BLaER1 treated with 17β-estradiol and CSF1 and Interleukin-3, amounts not matched to agents 10 nM and 100 nM (cell line): ENCODE measurements around the gene XRCC3.

Source experiments
- H3K27ac ChIP-seq, 11 experiments: shearing (Covaris generic); formaldehyde crosslinking; 2 replicates each; pipeline ENCODE4 v1.8.1; 2022
- H3K27me3 ChIP-seq, 11 experiments: shearing (Covaris generic); formaldehyde crosslinking; 2 replicates each; pipeline ENCODE4 v1.8.1; 2022
- H3K36me3 ChIP-seq, 11 experiments: shearing (Covaris generic); formaldehyde crosslinking; 2 replicates each; pipeline ENCODE4 v1.8.1; 2022
- H3K4me1 ChIP-seq, 10 experiments: shearing (Covaris generic); formaldehyde crosslinking; 2 replicates each; pipeline ENCODE4 v1.8.1; 2022
- H3K4me2 ChIP-seq, 11 experiments: shearing (Covaris generic); formaldehyde crosslinking; 2 replicates each; pipeline ENCODE4 v1.8.1; 2022
- H3K4me3 ChIP-seq, 10 experiments: shearing (Covaris generic); formaldehyde crosslinking; 2 replicates each; pipeline ENCODE4 v1.8.1; 2022
- H3K9ac ChIP-seq, 11 experiments: shearing (Covaris generic); formaldehyde crosslinking; 2 replicates each; pipeline ENCODE4 v1.8.1; 2022
- H3K9me3 ChIP-seq, 11 experiments: shearing (Covaris generic); formaldehyde crosslinking; replicated peaks in 1 of 11; 2 replicates each; pipeline ENCODE4 v1.8.1; 2022
- H4K20me1 ChIP-seq, 11 experiments: shearing (Covaris generic); formaldehyde crosslinking; 2 replicates each; pipeline ENCODE4 v1.8.1; 2022
- Cebpa-rat ChIP-seq, 11 experiments: shearing (Covaris generic); IDR thresholded peaks; 2 replicates each; pipeline ENCODE4 v1.8.1; 2022

The XRCC3 gene

DNA sequence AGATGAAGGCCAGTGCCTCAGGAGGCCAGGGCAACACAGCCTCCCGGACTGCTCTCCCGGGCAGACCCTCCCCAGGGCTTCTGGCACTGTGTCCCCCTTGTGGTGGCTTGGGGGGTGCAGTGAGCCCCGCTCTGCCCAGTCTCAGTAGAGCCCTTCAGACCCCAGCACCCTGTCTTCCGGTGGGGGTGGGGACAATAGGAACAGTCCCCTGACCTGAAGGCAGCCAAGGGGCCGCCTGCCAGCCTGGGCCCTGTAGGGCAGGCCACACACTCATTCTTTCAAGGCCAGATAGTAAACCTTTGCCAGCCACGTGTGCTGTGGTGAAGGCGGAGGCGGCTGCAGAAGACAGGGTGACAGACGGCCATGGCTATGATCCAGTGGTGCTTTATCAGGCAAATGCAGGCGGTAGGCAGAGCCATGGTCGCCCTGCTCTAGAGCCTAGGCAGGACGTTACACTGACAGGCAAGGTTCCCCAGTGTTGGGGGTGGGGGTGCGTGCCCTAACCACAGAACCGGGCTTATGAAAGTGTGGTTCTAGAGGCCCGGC, 15.3 kb upstream of the XRCC3 start:
- TF ChIP-seq Cebpa-rat (IDR thresholded peaks at IDR 0.05), result no peak
- H3K36me3 ChIP-seq, result peaks cover 53 to 94% (median 82%) of the 10 kb centered on the region in 11 experiments
- H3K4me1 ChIP-seq, result no peaks in the 10 kb centered on the region

DNA sequence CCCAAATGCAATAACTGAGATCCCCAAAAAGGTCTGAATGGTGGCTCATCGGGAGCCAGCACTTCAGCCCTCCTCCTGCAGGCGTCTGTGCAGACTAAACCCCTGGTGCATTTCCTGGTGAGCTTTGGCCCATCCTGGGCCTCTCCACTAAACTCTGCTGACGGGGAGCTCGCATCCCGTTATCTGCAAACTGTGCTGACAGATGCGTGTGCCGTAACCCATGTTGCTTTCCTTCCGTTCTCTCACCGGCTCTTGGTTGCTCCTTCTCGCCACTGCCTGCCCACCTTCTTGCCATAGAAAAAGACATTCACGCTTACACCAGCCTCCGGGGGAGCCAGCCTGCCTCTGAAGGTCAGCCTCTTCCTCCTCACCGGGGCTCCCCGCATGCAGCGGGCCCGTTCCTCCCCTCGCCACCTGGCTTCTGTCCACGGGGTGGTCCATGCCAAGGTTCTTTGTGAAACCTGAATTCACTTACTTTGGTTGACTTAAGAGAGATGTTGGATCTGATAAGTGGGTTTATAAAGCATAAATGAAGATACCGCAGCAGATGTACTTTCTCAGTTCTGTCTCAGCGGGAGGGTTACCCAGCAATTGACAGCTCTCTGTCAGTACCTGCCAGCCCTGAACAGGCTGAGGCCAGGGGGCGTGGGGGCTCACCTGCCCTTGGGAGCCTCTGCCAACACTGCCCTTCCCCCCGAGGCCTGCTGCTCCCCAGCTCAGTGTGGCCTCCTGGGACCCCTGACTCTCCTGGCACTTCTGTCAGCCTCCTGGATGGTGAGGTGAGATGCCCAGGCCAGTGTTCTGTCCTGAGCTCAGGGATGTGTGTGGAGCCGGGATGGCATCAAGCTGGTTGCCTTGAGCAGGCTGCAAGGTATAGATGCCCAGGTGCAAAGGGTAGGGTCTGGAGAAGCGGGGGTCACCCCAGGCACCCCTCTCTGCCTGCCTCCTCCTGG, 14.5 kb upstream of the XRCC3 start:
- Histone ChIP-seq H3K9ac (no peak overlapping the region), H3K27me3 (no peaks in the 10 kb centered on the region), H3K9me3 (no peaks in the 10 kb centered on the region), H3K36me3 (peaks cover 53 to 93% (median 75%) of the 10 kb centered on the region in 11 experiments), H3K4me2 (no peak overlapping the region), H3K4me3 (no peak overlapping the region), H3K4me1 (no peaks in the 10 kb centered on the region), H3K27ac (no peak overlapping the region), H4K20me1 (peaks cover 0 to 71% (median 35%) of the 10 kb centered on the region in 11 experiments; a peak in 19 of 22 replicates)
- no peak for TF ChIP-seq Cebpa-rat (IDR thresholded peaks at IDR 0.05)

More for the DNA sequence above, 15.3 kb upstream of the XRCC3 start:
- H3K4me3 ChIP-seq, result no peak overlapping the region
- H3K9ac ChIP-seq, result no peak overlapping the region
- no peak overlapping the region for H3K27ac ChIP-seq
- no peak overlapping the region for H3K4me2 ChIP-seq
- peaks cover 0 to 70% (median 27%) of the 10 kb centered on the region in 11 experiments; a peak in 19 of 22 replicates for H4K20me1 ChIP-seq
- H3K27me3 ChIP-seq, result no peaks in the 10 kb centered on the region
- H3K9me3 ChIP-seq, result no peaks in the 10 kb centered on the region

DNA sequence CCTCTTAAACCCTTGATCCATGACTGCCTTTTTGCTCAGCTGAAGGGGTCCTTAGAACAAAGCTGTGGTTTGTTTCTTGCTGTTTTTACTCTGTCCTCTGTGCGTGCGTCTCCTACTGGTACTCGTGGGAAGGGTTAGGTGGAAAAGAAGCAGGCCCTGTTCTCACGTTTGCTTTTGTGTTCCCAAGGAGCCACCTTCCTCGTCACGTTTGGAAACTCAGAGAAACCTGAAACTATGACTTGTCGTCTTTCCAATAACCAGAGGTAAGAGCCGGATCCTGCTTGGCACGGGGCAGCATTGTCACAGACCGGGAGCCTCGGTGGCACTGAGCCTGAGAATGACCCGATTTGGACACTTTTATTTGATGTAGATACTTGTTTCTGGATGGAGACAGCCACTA, 13.5 kb upstream of the XRCC3 start:
- peaks cover 48 to 93% (median 70%) of the 10 kb centered on the region in 11 experiments for H3K36me3 ChIP-seq
- no peak overlapping the region for H3K4me3 ChIP-seq
- no peaks in the 10 kb centered on the region for H3K4me1 ChIP-seq

DNA sequence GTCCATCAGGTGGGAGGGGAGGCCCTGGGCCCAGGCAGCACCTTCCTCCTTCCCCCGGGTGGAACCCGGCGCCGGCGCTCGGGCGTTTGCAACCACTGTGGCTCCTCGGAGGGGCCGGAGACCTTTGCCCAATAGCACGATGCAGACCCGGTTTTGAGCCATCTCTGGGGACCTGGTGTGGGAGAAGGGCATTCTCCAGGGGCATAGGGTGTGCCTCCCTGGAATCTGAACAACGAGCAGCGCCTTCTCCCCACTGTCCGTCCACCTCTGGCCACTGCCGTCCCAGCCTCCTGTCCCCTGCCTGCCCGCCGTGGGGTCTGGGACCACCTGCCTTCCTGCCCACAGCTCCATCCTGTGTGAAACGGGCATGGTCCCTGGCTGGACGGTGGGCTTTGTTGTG, 12.9 kb upstream of the XRCC3 start:
- Histone ChIP-seq H3K4me2 (no peak overlapping the region), H3K36me3 (peaks cover 42 to 89% (median 65%) of the 10 kb centered on the region in 11 experiments), H3K27me3 (no peaks in the 10 kb centered on the region), H4K20me1 (peaks cover 7 to 87% (median 49%) of the 10 kb centered on the region in 11 experiments; a peak in 21 of 22 replicates), H3K9ac (no peak overlapping the region), H3K4me1 (peaks cover 0 to 5% (median 0%) of the 10 kb centered on the region in 10 experiments; a peak in 4 of 20 replicates), H3K27ac (no peak overlapping the region), H3K4me3 (no peak overlapping the region), H3K9me3 (no peaks in the 10 kb centered on the region)
- no peak for TF ChIP-seq Cebpa-rat (IDR thresholded peaks at IDR 0.05)

More for the DNA sequence above, 13.5 kb upstream of the XRCC3 start:
- H4K20me1 ChIP-seq, result peaks cover 5 to 82% (median 45%) of the 10 kb centered on the region in 11 experiments; a peak in 21 of 22 replicates
- H3K27me3 ChIP-seq, result no peaks in the 10 kb centered on the region
- no peak for TF ChIP-seq Cebpa-rat (IDR thresholded peaks at IDR 0.05)
- H3K27ac ChIP-seq, result no peak overlapping the region
- H3K9ac ChIP-seq, result no peak overlapping the region
- H3K9me3 ChIP-seq, result no peaks in the 10 kb centered on the region
- H3K4me2 ChIP-seq, result no peak overlapping the region

DNA sequence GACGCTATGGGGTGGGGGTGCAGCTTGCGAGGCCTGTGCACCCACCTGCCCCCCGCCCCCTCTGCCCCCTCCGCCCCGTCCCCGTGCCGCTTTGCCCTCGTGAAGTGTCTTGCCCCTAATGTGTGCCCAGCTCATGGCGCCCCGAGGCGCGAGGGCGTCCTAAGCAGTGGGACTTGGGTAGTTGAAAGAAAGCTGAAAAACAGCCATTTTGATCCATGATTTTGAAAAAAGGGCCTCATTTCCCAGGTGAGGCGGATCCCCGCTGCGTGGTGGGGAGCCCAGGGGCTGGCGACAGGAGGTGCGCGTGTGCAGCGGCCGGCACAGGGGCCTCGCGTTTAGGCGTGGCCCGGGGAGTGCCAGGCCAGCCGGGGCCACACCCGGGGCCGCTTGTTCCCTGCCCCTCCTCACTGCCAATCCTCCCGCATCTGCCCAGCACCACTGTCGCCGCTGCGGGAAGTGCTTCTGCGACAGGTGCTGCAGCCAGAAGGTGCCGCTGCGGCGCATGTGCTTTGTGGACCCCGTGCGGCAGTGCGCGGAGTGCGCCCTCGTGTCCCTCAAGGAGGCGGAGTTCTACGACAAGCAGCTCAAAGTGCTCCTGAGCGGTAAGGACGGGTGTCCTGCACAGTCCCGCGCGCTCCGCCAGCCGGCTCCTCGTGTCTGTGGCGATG, 12.2 kb upstream of the XRCC3 start:
- no peak for TF ChIP-seq Cebpa-rat (IDR thresholded peaks at IDR 0.05)
- no peak overlapping the region for H3K9ac ChIP-seq
- no peaks in the 10 kb centered on the region for H3K27me3 ChIP-seq
- H4K20me1 ChIP-seq, result peaks cover 7 to 87% (median 55%) of the 10 kb centered on the region in 11 experiments; a peak in 21 of 22 replicates
- H3K4me3 ChIP-seq, result no peak overlapping the region
- H3K9me3 ChIP-seq, result no peaks in the 10 kb centered on the region
- peaks cover 0 to 10% (median 0%) of the 10 kb centered on the region in 10 experiments; a peak in 4 of 20 replicates for H3K4me1 ChIP-seq
- no peak overlapping the region for H3K4me2 ChIP-seq
- H3K27ac ChIP-seq, result no peak overlapping the region
- H3K36me3 ChIP-seq, result peaks cover 37 to 82% (median 58%) of the 10 kb centered on the region in 11 experiments

DNA sequence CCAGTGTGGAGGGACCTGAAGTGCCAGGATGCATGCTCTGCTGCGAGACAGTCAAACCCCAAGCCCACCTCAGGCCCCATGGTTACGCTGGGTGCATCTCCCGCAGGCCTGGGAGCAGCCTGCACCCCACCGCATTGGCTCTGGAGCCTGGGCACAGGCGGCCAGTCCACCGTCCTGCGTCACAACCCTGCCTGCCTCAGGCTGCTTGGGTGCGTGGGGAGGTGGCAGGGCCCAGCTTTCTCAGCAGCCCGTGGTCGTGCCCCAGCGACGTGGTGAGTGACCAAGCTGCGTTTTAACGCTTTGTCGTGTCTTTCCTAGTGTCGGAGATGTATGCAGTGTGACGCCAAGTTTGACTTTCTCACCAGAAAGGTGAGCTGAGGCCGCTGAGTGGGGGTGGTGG, 11.2 kb upstream of the XRCC3 start:
- Histone ChIP-seq H3K4me2 (no peak overlapping the region), H3K4me3 (no peak overlapping the region), H3K27me3 (no peaks in the 10 kb centered on the region), H3K9ac (no peak overlapping the region), H3K36me3 (peaks cover 28 to 73% (median 48%) of the 10 kb centered on the region in 11 experiments), H3K9me3 (no peaks in the 10 kb centered on the region), H4K20me1 (peaks cover 12 to 87% (median 64%) of the 10 kb centered on the region in 11 experiments; a peak in 21 of 22 replicates), H3K4me1 (peaks cover 0 to 10% (median 0%) of the 10 kb centered on the region in 10 experiments; a peak in 4 of 20 replicates), H3K27ac (no peak overlapping the region)
- no peak for TF ChIP-seq Cebpa-rat (IDR thresholded peaks at IDR 0.05)

DNA sequence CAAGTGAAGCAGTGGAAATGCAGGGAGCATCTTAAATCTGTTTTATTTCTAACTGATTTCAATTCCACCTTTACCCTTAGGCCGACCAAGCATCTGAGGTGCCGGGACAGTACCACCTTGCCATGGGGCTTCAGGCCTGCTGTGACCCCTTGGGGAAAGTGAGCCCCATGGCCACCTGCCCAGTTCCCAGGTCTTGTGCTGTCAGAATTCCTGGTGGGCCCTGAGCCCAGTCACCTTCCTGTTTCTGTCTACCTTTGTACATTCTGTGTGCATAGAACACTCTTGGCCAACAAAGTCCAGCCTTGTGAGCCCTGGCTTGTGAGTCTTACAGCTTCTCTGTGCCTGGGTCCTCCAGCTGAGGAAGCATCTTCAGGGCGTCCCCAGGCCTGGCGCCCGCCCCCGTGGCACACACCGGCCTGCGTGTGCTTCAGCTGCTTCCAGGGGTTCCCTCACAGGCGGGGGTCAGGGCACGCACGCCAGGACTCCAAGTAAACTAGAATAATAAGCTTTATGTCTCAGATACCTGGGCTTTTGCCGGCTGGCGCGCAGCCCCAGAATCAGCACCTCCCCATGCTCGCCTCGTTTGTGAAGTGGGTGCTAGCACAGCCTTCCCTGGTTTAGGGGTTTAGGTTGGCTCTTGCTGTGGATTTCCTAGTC, 10.6 kb upstream of the XRCC3 start:
- Histone ChIP-seq H3K4me2 (no peak overlapping the region), H3K9ac (peak overlapping the region in 1 of 11 experiments; percentile 3; a peak in 1 of 22 replicates), H4K20me1 (peaks cover 17 to 93% (median 70%) of the 10 kb centered on the region in 11 experiments), H3K9me3 (no peaks in the 10 kb centered on the region), H3K4me3 (no peak overlapping the region), H3K27ac (no peak overlapping the region), H3K4me1 (peaks cover 0 to 10% (median 0%) of the 10 kb centered on the region in 10 experiments; a peak in 4 of 20 replicates), H3K36me3 (peaks cover 28 to 73% (median 46%) of the 10 kb centered on the region in 11 experiments), H3K27me3 (no peaks in the 10 kb centered on the region)
- no peak for TF ChIP-seq Cebpa-rat (IDR thresholded peaks at IDR 0.05)

DNA sequence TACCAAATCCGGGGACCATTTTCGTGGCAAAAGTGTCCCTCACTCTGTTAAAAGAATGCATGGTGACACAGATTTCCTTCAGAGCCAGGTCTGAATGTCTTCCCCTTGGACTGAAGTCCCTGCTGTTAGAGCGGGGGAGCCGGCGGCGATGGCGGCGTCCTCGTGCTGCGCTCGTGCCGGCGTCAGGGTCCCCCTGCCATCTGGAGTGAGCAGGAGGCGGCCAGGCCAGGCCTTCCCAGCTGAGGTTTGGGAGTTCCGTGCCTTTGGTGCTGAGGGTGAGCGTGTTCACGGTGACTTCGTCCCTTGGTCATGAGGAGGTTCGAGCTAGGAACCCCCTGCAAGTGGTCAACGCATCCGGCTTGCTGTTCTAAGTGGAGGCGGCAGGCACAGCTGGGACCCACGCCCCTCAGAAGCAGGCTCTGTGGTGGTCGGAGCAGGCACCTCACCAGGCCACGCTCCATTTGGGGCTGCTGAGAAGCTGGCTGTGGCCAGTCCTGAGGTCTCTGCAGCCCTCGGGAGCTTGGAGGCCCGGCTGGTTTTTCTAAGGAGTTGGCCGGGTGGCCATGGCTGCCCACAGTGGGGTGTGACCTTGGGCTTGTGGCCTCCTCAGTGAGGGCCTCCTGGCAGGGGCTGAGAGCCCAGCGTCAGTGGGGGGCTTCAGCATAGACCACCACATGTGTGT, 9.9 kb upstream of the XRCC3 start:
- Histone ChIP-seq H3K4me1 (peaks cover 0 to 10% (median 3%) of the 10 kb centered on the region in 10 experiments; a peak in 7 of 20 replicates), H3K27me3 (no peaks in the 10 kb centered on the region), H3K4me3 (no peak overlapping the region), H3K4me2 (no peak overlapping the region), H3K9ac (peak overlapping the region in 1 of 11 experiments; percentile 3; a peak in 1 of 22 replicates), H3K36me3 (peaks cover 21 to 66% (median 39%) of the 10 kb centered on the region in 11 experiments), H3K9me3 (no peaks in the 10 kb centered on the region), H3K27ac (no peak overlapping the region), H4K20me1 (peaks cover 22 to 94% (median 75%) of the 10 kb centered on the region in 11 experiments)
- TF ChIP-seq Cebpa-rat (IDR thresholded peaks at IDR 0.05), result no peak
